ENCODE results near the gene IL11RA.

Gene IL11RA

GRCh38 chr9:34629491-34629808 lies 22.5 kb upstream of the IL11RA start:
- Histone ChIP-seq H3K4me1 (ENCODE audit: control insufficient read depth, low read length) (peaks cover 13% of the 10 kb centered on the region), H3K9me2 (replicated peaks; ENCODE audit: control insufficient read depth, low read length) (no peaks in the 10 kb centered on the region), H3K36me3 (ENCODE audit: control insufficient read depth, low read length) (no peaks in the 10 kb centered on the region), H4K20me1 (ENCODE audit: control insufficient read depth, insufficient read depth, low read depth, low read length) (no peaks in the 10 kb centered on the region), H3K9me3 (ENCODE audit: control insufficient read depth, insufficient read depth, low read length) (no peaks in the 10 kb centered on the region), H3K27ac (ENCODE audit: low read depth, low read length) (no peak overlapping the region), H3K27me3 (ENCODE audit: control insufficient read depth, low read length) (peaks cover 54% of the 10 kb centered on the region), H3K4me3 (ENCODE audit: low read length) (no peak overlapping the region), H3K79me2 (ENCODE audit: control insufficient read depth, low read length) (no peaks in the 10 kb centered on the region), H3K4me2 (ENCODE audit: low read length) (peak overlapping the region; percentile 57), H3F3A (ENCODE audit: control insufficient read depth, insufficient read depth) (peaks cover 3% of the 10 kb centered on the region; the same call in 1 of the 2 replicates)
- TF ChIP-seq EZH2phosphoT487 (IDR thresholded peaks at IDR 0.05; ENCODE audit: borderline replicate concordance, low read length) (no peak), CTCF (IDR thresholded peaks at IDR 0.05; ENCODE audit: low read depth, low read length, poor library complexity, severe bottlenecking) (no peak)

GRCh38 chr9:34630402-34631154 lies 21.4 kb upstream of the IL11RA start:
- Histone ChIP-seq H3K79me2 (ENCODE audit: control insufficient read depth, low read length) (peaks cover 4% of the 10 kb centered on the region), H3K36me3 (ENCODE audit: control insufficient read depth, low read length) (peaks cover 6% of the 10 kb centered on the region; the same call in 1 of the 2 replicates), H3K27ac (ENCODE audit: low read depth, low read length) (no peak overlapping the region), H3F3A (ENCODE audit: control insufficient read depth, insufficient read depth) (peaks cover 3% of the 10 kb centered on the region; the same call in 1 of the 2 replicates), H3K9me3 (ENCODE audit: control insufficient read depth, insufficient read depth, low read length) (no peaks in the 10 kb centered on the region), H4K20me1 (ENCODE audit: control insufficient read depth, insufficient read depth, low read depth, low read length) (no peaks in the 10 kb centered on the region), H3K27me3 (ENCODE audit: control insufficient read depth, low read length) (peaks cover 47% of the 10 kb centered on the region), H3K9me2 (replicated peaks; ENCODE audit: control insufficient read depth, low read length) (no peaks in the 10 kb centered on the region), H3K4me1 (ENCODE audit: control insufficient read depth, low read length) (peaks cover 18% of the 10 kb centered on the region), H3K4me2 (ENCODE audit: low read length) (no peak overlapping the region), H3K4me3 (ENCODE audit: low read length) (no peak overlapping the region)
- TF ChIP-seq CTCF (IDR thresholded peaks at IDR 0.05; ENCODE audit: low read depth, low read length, poor library complexity, severe bottlenecking) (no peak), EZH2phosphoT487 (IDR thresholded peaks at IDR 0.05; ENCODE audit: borderline replicate concordance, low read length) (no peak)

GRCh38 chr9:34633166-34633565 lies 18.8 kb upstream of the IL11RA start:
- H3K27me3 ChIP-seq (ENCODE audit: control insufficient read depth, low read length) = peaks cover 24% of the 10 kb centered on the region
- H3K4me3 ChIP-seq (ENCODE audit: low read length) = no peak overlapping the region
- no peak overlapping the region for H3K4me2 ChIP-seq (ENCODE audit: low read length)
- no peak overlapping the region for H3K27ac ChIP-seq (ENCODE audit: low read depth, low read length)
- H3K9me2 ChIP-seq (replicated peaks; ENCODE audit: control insufficient read depth, low read length) = no peaks in the 10 kb centered on the region
- no peaks in the 10 kb centered on the region for H3K9me3 ChIP-seq (ENCODE audit: control insufficient read depth, insufficient read depth, low read length)
- H3K79me2 ChIP-seq (ENCODE audit: control insufficient read depth, low read length) = peaks cover 22% of the 10 kb centered on the region
- TF ChIP-seq CTCF (IDR thresholded peaks at IDR 0.05; ENCODE audit: low read depth, low read length, poor library complexity, severe bottlenecking) = no peak
- no peak for TF ChIP-seq EZH2phosphoT487 (IDR thresholded peaks at IDR 0.05; ENCODE audit: borderline replicate concordance, low read length)
- H3K36me3 ChIP-seq (ENCODE audit: control insufficient read depth, low read length) = peaks cover 15% of the 10 kb centered on the region; the same call in 1 of the 2 replicates
- H4K20me1 ChIP-seq (ENCODE audit: control insufficient read depth, insufficient read depth, low read depth, low read length) = no peaks in the 10 kb centered on the region
- peaks cover 26% of the 10 kb centered on the region for H3K4me1 ChIP-seq (ENCODE audit: control insufficient read depth, low read length)
- peaks cover 3% of the 10 kb centered on the region; the same call in 1 of the 2 replicates for H3F3A ChIP-seq (ENCODE audit: control insufficient read depth, insufficient read depth)

Measured in DOHH2 (cell line).